AG20443 (cell line): ENCODE measurements around the gene CNN3.

Source experiments
- DNase-seq: peaks from one replicate; pipeline ENCODE4 v3.0.0; 2012; ENCODE audit warnings: low spot score, mixed read lengths

Gene CNN3

DNA sequence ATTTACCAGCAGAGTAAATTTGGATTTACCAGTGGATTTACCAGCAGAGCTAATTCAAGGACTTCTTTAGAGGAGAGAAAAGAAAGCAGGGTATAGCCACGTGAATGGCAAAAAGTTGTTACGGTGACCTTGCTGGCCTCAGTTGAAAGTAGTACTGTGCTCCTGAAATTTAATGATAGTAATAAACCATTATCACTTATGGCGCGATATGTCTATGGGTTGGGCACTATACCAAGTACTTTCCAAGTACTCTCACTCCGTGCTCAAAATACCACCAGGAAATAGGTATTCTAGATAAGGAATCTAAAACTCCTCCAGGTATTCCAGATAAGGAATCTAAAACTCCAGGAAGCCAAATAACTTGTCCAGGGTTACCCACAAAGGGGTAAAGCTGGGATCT lies 70.9 kb downstream of the CNN3 start:
- no peak for DNase-seq

DNA sequence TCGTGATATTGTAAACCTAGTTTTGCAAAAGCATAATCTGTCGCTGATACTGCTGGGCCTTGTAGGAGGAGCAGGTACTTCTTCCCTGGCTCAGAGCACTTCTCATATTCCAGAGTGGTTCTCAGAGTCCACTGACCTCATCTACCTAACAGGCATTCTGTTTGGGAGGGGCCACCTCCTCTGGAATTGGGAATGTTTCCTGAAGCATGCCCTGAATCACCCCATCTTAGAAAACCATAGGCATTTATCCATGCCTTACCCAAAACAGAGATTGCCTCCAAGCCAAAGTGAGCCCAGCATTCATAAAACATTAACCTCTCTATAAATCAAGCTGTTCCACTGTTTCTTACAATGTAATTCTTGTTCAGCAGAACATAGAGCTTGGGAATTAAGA lies 71.6 kb downstream of the CNN3 start:
- DNase-seq, result no peak

DNA sequence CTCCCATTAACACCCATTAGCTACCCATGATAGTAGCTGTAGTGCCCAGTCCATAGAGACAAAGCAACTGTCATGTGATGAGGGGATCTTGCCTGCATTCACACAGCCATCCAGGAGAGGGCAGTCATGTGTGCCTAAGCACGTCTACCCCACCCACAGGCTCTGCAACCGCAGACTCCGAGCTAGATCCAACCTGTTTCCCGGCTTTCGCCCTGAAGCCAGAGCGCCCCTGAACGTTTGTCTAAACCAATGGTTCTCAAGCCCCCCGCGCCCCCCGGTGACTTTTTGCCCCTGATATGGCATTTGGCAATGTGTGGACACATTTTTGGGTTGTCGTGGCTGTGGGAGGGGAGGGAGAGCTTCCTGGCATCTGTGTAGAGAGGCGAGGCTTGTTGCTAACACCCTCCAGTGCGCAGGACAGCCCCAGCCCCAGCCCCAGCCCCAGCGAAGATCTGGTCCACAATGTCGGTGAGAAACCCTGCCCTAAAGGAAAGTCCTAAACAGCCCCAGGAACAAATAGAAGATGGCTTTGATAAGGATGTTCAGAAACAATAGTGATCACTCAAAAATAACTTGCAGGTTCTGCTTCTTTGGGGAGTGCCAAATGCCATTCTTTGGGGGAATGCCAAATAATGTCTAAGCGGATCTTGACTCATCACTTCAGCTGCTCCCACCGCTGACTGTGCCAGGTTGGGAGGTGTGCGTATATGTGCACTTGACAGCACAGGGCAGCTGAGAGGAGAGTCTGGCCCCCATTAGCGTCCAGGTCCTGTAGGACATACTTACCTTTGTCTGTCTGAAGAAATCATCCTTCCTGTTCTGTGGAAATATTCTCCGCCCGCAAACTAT lies 72.2 kb downstream of the CNN3 start:
- peak; percentile 94 for DNase-seq

DNA sequence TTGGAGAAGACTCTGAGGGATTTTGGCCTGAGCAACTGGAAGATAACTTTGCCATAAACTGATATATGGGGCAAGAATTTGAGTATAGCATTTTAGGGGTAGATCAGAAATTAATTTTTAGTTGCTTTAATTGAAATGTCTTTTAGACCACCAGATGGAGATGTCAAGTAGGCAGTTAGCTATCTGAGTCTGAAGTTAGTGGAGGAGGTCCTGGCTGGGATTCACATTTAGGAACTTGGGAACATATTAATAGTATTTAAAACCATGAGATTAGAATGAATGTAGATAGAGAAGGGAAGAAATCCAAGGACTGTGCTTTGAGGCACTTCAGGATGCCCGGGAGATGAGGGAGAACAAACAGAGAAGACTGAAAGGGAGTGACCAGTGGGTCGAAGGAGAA lies 74.1 kb downstream of the CNN3 start:
- DNase-seq, result no peak

DNA sequence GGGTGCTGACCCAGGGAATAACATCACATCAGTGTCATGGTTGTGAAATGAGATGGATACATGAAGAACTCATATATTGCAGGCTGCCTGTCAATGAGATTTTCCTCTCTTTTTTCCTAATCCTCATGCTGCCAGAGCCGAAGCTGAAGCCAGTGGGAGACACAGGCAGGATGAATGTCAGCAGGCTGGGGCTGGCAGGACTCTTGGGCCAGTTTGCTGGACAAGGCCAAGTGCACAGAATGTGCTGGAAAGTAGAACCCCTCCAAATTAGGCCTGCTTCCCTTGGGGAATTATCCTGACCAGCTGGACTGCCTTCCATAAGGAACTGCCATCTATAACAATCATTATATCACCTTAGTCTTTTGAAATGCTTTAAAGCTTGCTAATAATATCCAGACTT lies 75.3 kb downstream of the CNN3 start:
- no peak for DNase-seq
